ENCODE measurements around the gene CD3D. TPM values are rescaled to one million over a fixed set of nuclear protein-coding genes. Genes with fewer than 3 reads are reported as not detected.

CD3D gene
- total RNA-seq, 1 donor from 2014 or later = 13.8 TPM

Small RNA genes lying within 50 kb of the gene (small RNA-seq; reads per million reads assigned to genes)
- not detected for gene AP001582.1

Other genes with a start within 250 kb of the CD3D start
- 0.98 TPM for gene SCN4B, start 189.9 kb downstream of the CD3D start, total RNA-seq
- 0.49 TPM for gene SCN2B, start 166.1 kb downstream of the CD3D start, total RNA-seq
- gene JAML, start 117.7 kb downstream of the CD3D start, total RNA-seq = 17.2 TPM
- gene MPZL3, start 90.3 kb downstream of the CD3D start, total RNA-seq = 9.1 TPM
- 165 TPM for gene MPZL2, start 78.4 kb downstream of the CD3D start, total RNA-seq
- 6.9 TPM for gene CD3E, start 38.0 kb downstream of the CD3D start, total RNA-seq
- gene CD3G, start 1.6 kb upstream of the CD3D start, total RNA-seq = 2.2 TPM
- gene UBE4A, start 16.9 kb upstream of the CD3D start, total RNA-seq = 31.9 TPM
- gene ATP5MG, start 58.9 kb upstream of the CD3D start, total RNA-seq = 169 TPM
- gene KMT2A, start 93.8 kb upstream of the CD3D start, total RNA-seq = 72.7 TPM
- gene TTC36, start 184.8 kb upstream of the CD3D start, total RNA-seq = not detected
- 21.4 TPM for gene TMEM25, start 188.5 kb upstream of the CD3D start, total RNA-seq
- 30.0 TPM for gene IFT46, start 223.2 kb upstream of the CD3D start, total RNA-seq
- gene ARCN1, start 229.7 kb upstream of the CD3D start, total RNA-seq = 78.6 TPM